HG03280 (cell line): ENCODE results near the gene MESP2.
"Not testable (repeated sequence)": the region's sequence is repeated elsewhere in the genome, so short reads cannot be mapped to it uniquely, and the experiment has no call there.

ENCODE experiments used
- ATAC-seq: cut with Tn5 transposase; IDR thresholded peaks from one replicate; pipeline ENCODE4 v1.9.1; 2021; ENCODE audit warnings: mild to moderate bottlenecking, moderate library complexity; ENCODE audit not compliant: unreplicated experiment

MESP2 gene

GRCh38 chr15:89780601-89781000 lies 4.5 kb downstream of the MESP2 start:
- ATAC-seq: no peak

GRCh38 chr15:89781055-89781454 lies 4.9 kb downstream of the MESP2 start:
- no peak for ATAC-seq

GRCh38 chr15:89781891-89782618 lies 5.9 kb downstream of the MESP2 start:
- ATAC-seq: no peak

- not testable (repeated sequence) for ATAC-seq
These were observed 6.5 kb downstream of the MESP2 start for GRCh38 chr15:89782619-89782950.

GRCh38 chr15:89783111-89783860 lies 7.2 kb downstream of the MESP2 start:
- no peak for ATAC-seq

- ATAC-seq: no peak
These were observed 7.9 kb downstream of the MESP2 start for GRCh38 chr15:89783861-89784685.

- no peak for ATAC-seq
These were observed 8.5 kb downstream of the MESP2 start for GRCh38 chr15:89784686-89784960.

GRCh38 chr15:89785064-89785773 lies 9.1 kb downstream of the MESP2 start:
- ATAC-seq: no peak

GRCh38 chr15:89785774-89786140 lies 9.6 kb downstream of the MESP2 start:
- ATAC-seq: no peak

GRCh38 chr15:89787944-89788343 lies 11.8 kb downstream of the MESP2 start:
- ATAC-seq: no peak

- not testable (repeated sequence) for ATAC-seq
These were observed 12.5 kb downstream of the MESP2 start for GRCh38 chr15:89788585-89788984.

- ATAC-seq: no peak
These were observed 14.1 kb downstream of the MESP2 start for GRCh38 chr15:89790206-89790605.

GRCh38 chr15:89790661-89791060 lies 14.5 kb downstream of the MESP2 start:
- no peak for ATAC-seq

GRCh38 chr15:89792106-89792805 lies 16.1 kb downstream of the MESP2 start:
- no peak for ATAC-seq

- no peak for ATAC-seq
These were observed 18.6 kb downstream of the MESP2 start for GRCh38 chr15:89794627-89795241.

GRCh38 chr15:89795996-89796395 lies 19.9 kb downstream of the MESP2 start:
- ATAC-seq: no peak

- no peak for ATAC-seq
These were observed 21.6 kb downstream of the MESP2 start for GRCh38 chr15:89797678-89798201.

- no peak for ATAC-seq
These were observed 23.1 kb downstream of the MESP2 start for GRCh38 chr15:89799011-89799911.

GRCh38 chr15:89799918-89800498 lies 23.9 kb downstream of the MESP2 start:
- no peak for ATAC-seq
